K562 (cell line): Measurements from ENCODE around the gene HAX1. TPM values are rescaled to one million over a fixed set of nuclear protein-coding genes. Genes with fewer than 3 reads are reported as not detected.

ENCODE experiments used
- ARID3A ChIP-seq: IDR thresholded peaks from 2 replicates; pipeline ENCODE4 v1.6.1; 2012; ENCODE audit warnings: low read depth, low read length, improper control_type of control experiment, borderline replicate concordance
- ATF7 ChIP-seq: fragments of 450-650 bp; IDR thresholded peaks from 2 replicates; pipeline ENCODE4 v1.7.1; 2014; ENCODE audit warnings: mild to moderate bottlenecking, moderate library complexity
- CBFB ChIP-seq: sonication (generic); formaldehyde crosslinking; IDR thresholded peaks from 2 replicates; pipeline ENCODE4 v1.4.0; 2020; ENCODE audit warnings: mild to moderate bottlenecking, missing genetic modification reagents
- CEBPG ChIP-seq, 3 experiments: fragments of 200-800 bp in 1 of 3; sonication (Bioruptor generic) in 1 of 3; sonication (generic) in 1 of 3; formaldehyde crosslinking in 1 of 3; IDR thresholded peaks in 2 of 3; conservative IDR thresholded peaks in 1 of 3; 2 replicates each; pipeline versions ENCODE4 v1.6.1 to v1.8.0; 2016 to 2022; ENCODE audit warnings: missing compliant biosample characterization in 2 of 3, missing genetic modification characterization in 2 of 3, mild to moderate bottlenecking in 1 of 3, missing genetic modification reagents in 1 of 3
- CHD1 ChIP-seq: fragments of 200-600 bp; sonication (generic); IDR thresholded peaks from one replicate; pipeline ENCODE4 v1.6.1; 2012; ENCODE audit warnings: mild to moderate bottlenecking, moderate library complexity, low read length, inconsistent platforms
- CHD2 ChIP-seq: IDR thresholded peaks from 2 replicates; pipeline ENCODE4 v1.6.1; 2011; ENCODE audit warnings: low read depth, low read length
- E2F8 ChIP-seq: fragments of 450-650 bp; IDR thresholded peaks from 2 replicates; pipeline ENCODE4 v1.7.1; 2018; ENCODE audit warnings: mild to moderate bottlenecking, low read depth; ENCODE audit not compliant: partially characterized antibody
- EHMT2 ChIP-seq: fragments of 450-650 bp; IDR thresholded peaks from 2 replicates; pipeline ENCODE4 v1.6.1; 2018; ENCODE audit warnings: antibody characterized with exemption
- GABPB2 ChIP-seq: fragments of 250-450 bp; sonication (Bioruptor Pico); conservative IDR thresholded peaks from 2 replicates; pipeline ENCODE4 v1.5.1; 2021; ENCODE audit warnings: mild to moderate bottlenecking
- HDAC6 ChIP-seq: IDR thresholded peaks from 2 replicates; pipeline ENCODE4 v1.6.1; 2012; ENCODE audit warnings: low read depth, mild to moderate bottlenecking, control low read depth, inconsistent platforms, low read length, moderate library complexity
- RHOXF2B ChIP-seq: fragments of 250-450 bp; sonication (Bioruptor Pico); conservative IDR thresholded peaks from 2 replicates; pipeline ENCODE4 v1.5.1; 2021
- SIX5 ChIP-seq, 2 experiments: IDR thresholded peaks; 2 replicates each; pipeline ENCODE4 v1.6.1; 2011; ENCODE audit warnings: low read length in 2 of 2, borderline replicate concordance in 1 of 2, low read depth in 1 of 2, mild to moderate bottlenecking in 1 of 2, moderate library complexity in 1 of 2; ENCODE audit not compliant: insufficient read depth in 1 of 2
- TCF15 ChIP-seq: fragments of 250-450 bp; sonication (Bioruptor Pico); IDR thresholded peaks from 2 replicates; pipeline ENCODE4 v1.8.0; 2022; ENCODE audit warnings: moderate library complexity, mild to moderate bottlenecking, inconsistent platforms
- TEAD4 ChIP-seq, 2 experiments: sonication (generic) in 1 of 2; formaldehyde crosslinking in 1 of 2; IDR thresholded peaks; 2 replicates each; pipeline versions ENCODE4 v1.6.1 to v1.8.0; 2012 to 2022; ENCODE audit warnings: borderline replicate concordance in 1 of 2, inconsistent platforms in 1 of 2, low read length in 1 of 2, mild to moderate bottlenecking in 1 of 2, missing genetic modification reagents in 1 of 2
- TFE3 ChIP-seq: fragments of 450-650 bp; formaldehyde crosslinking; IDR thresholded peaks from 2 replicates; pipeline ENCODE4 v1.4.0; 2020; ENCODE audit warnings: mild to moderate bottlenecking, mixed read lengths
- XRCC3 ChIP-seq: fragments of 450-650 bp; IDR thresholded peaks from 2 replicates; pipeline ENCODE4 v1.6.1; 2017; ENCODE audit warnings: mild to moderate bottlenecking, moderate library complexity
- ZBTB7A ChIP-seq: IDR thresholded peaks from 2 replicates; pipeline ENCODE4 v1.6.1; 2011; ENCODE audit warnings: low read depth, mild to moderate bottlenecking, low read length, moderate library complexity, borderline replicate concordance; ENCODE audit not compliant: control insufficient read depth
- ZBTB8A ChIP-seq: fragments of 450-650 bp; IDR thresholded peaks from 2 replicates; pipeline ENCODE4 v1.6.1; 2018; ENCODE audit warnings: mild to moderate bottlenecking, moderate library complexity; ENCODE audit not compliant: partially characterized antibody
- ZNF316 ChIP-seq: fragments of 450-650 bp; IDR thresholded peaks from 2 replicates; pipeline ENCODE4 v1.6.1; 2016
- ZNF717 ChIP-seq: fragments of 250-450 bp; sonication (Bioruptor Pico); IDR thresholded peaks from 2 replicates; pipeline ENCODE4 v1.5.0; 2021
- polyA plus RNA-seq, 8 experiments: library from polyadenylated mRNA; depleted of rRNA in 4 of 8; stranded (reverse) in 5 of 8; unstranded in 3 of 8; fragments of >200 nt; fragmentation: Nextera tagmentation in 2 of 8; fragmentation: Illumina TruSeq in 1 of 8; extraction: Ambion mirVana in 2 of 8; extraction: Trizol in 1 of 8; gene quantifications; 2 replicates each; pipeline versions ENCODE4 v1.2.1 to v1.2.3, GENCODE V29; 2011 to 2014; ENCODE audit warnings: inconsistent platforms in 1 of 8, missing spikeins in 1 of 8
- total RNA-seq, 7 experiments: library from RNA; depleted of rRNA in 6 of 7; stranded (reverse); fragments of >200 nt in 6 of 7; fragmentation: Illumina TruSeq in 2 of 7; extraction: Trizol in 2 of 7; gene quantifications; 2 replicates each; pipeline versions ENCODE4 v1.2.1 to v1.2.3, GENCODE V29; 2011 to 2021; ENCODE audit warnings: low replicate concordance in 1 of 7

Gene HAX1
- total and polyA plus RNA-seq, 9 of the 15 experiments (the other 6 are each of a cell fraction or from before 2014, with no cell fraction given): 143 to 492 (median 234) TPM

- TF ChIP-seq TCF15 (CRISPR knock-in tag) (no peak), ZBTB7A (peak; percentile 67; the same call in 1 of the 2 replicates), TEAD4 (IDR thresholded peaks at IDR 0.05; ENCODE audit: low read length) (peak; percentile 73), TEAD4 (CRISPR knock-in tag; IDR thresholded peaks at IDR 0.05; ENCODE audit: borderline replicate concordance) (no peak), CEBPG (CRISPR knock-in tag; IDR thresholded peaks at IDR 0.05) (no peak), CEBPG (tag; conservative IDR thresholded peaks at IDR 0.05 in 1 of 2, IDR thresholded peaks at IDR 0.05 in 1 of 2) (no peak), ZNF316 (no peak), HDAC6 (no peak), RHOXF2B (no peak), CBFB (no peak), E2F8 (peak; percentile 39), ARID3A (0 out of 2 replicates have a peak, but pooled peaks have one; percentile 35), EHMT2 (no peak), ZNF717 (CRISPR knock-in tag) (no peak), CHD1 (peak; percentile 63), XRCC3 (no peak), ATF7 (0 out of 2 replicates have a peak, but pooled peaks have one; percentile 12), SIX5 (IDR thresholded peaks at IDR 0.05; ENCODE audit: borderline replicate concordance in 1 of 2, insufficient read depth in 1 of 2, low read depth in 1 of 2, low read length in 2 of 2) (no peak), ZBTB8A (no peak), CHD2 (no peak), TFE3 (no peak), GABPB2 (CRISPR knock-in tag) (no peak)
Observed at GRCh38 chr1:154324669-154325582, 52.5 kb downstream of the HAX1 start, which contains the start of gene ATP8B2 (continued).
